Lower leg skin (tissue), 4 donors: ENCODE measurements around the gene TBC1D10A. TPM values are rescaled to one million over a fixed set of nuclear protein-coding genes. Genes with fewer than 3 reads are reported as not detected.

ENCODE experiments used
- DNase-seq, 2 donors: peaks; one replicate each; pipeline ENCODE4 v3.0.0-alpha.2; 2019; ENCODE audit warnings: low spot score in 2 of 2
- H3K4me3 ChIP-seq: fragments of 200-600 bp; sonication (generic); 2 replicates; pipeline ENCODE4 v1.5.1; 2017; ENCODE audit warnings: mild to moderate bottlenecking, low read depth; ENCODE audit not compliant: poor library complexity, severe bottlenecking
- CTCF ChIP-seq, 3 donors: fragments of 450-650 bp; IDR thresholded peaks; one replicate each; pipeline ENCODE4 v1.5.1; 2016; ENCODE audit warnings: antibody characterized with exemption in 3 of 3, mild to moderate bottlenecking in 3 of 3, moderate library complexity in 2 of 3
- POLR2A ChIP-seq, 2 donors: fragments of 450-650 bp; IDR thresholded peaks; one replicate each; pipeline ENCODE4 v1.6.1; 2016 to 2017; ENCODE audit warnings: antibody characterized with exemption in 2 of 2, mild to moderate bottlenecking in 1 of 2, moderate library complexity in 1 of 2
- WGBS, 2 donors: methylation state at CpG; one replicate each; pipeline ENCODE4 v1.1.5; 2018; 5-methylcytosine and 5-hydroxymethylcytosine counted together
- intact Hi-C: fragments of 100-400 bp; cut with DNase I; formaldehyde crosslinking; loops from one replicate; pipeline ENCODE4 v1.15.0; 2023; ENCODE audit warnings: low total_unique reads
- total RNA-seq, 4 donors: library from RNA; depleted of rRNA; stranded (reverse); fragments of >200 nt; gene quantifications; one replicate each; pipeline ENCODE4 v1.1.0, GENCODE V29; 2016

Gene TBC1D10A
- total RNA-seq, 4 donors from 2014 or later: 64.8 to 80.1 (median 74.2) TPM

- TF ChIP-seq POLR2A (IDR thresholded peaks at IDR 0.05) (no peak), CTCF (IDR thresholded peaks at IDR 0.05) (no peak)
- intact Hi-C loops: no loop called here
- H3K4me3 ChIP-seq: no peak overlapping the region
- WGBS, 2 donors: 76% methylated on average over 16 of the region's 16 CpGs
- no peak for DNase-seq
Measured at GRCh38 chr22:30272781-30273601, 53.8 kb downstream of the TBC1D10A start.

- DNase-seq: peak in 1 of 2 donors; percentile 95
- TF ChIP-seq CTCF (IDR thresholded peaks at IDR 0.05) (no peak), POLR2A (IDR thresholded peaks at IDR 0.05) (no peak)
- WGBS, 2 donors: 78 to 83% methylated on average over 16 of the region's 16 CpGs
- no peak overlapping the region for H3K4me3 ChIP-seq
- intact Hi-C loops: no loop called here
Measured at GRCh38 chr22:30270832-30271231, 55.9 kb downstream of the TBC1D10A start.

GRCh38 chr22:30268331-30268730 is 58.4 kb downstream of the TBC1D10A start:
- H3K4me3 ChIP-seq: no peak overlapping the region
- TF ChIP-seq CTCF (IDR thresholded peaks at IDR 0.05) (no peak), POLR2A (IDR thresholded peaks at IDR 0.05) (no peak)
- intact Hi-C loops: loop anchor here (10.0 kb wide), 1 partner anchor 216 kb away; no protein-coding TSS in a partner anchor
- WGBS, 2 donors: 82 to 89% methylated on average over 8 of the region's 8 CpGs
- DNase-seq: no peak

GRCh38 chr22:30267382-30268302 is 59.1 kb downstream of the TBC1D10A start:
- H3K4me3 ChIP-seq: no peak overlapping the region
- TF ChIP-seq CTCF (IDR thresholded peaks at IDR 0.05): no peak
- TF ChIP-seq POLR2A (IDR thresholded peaks at IDR 0.05): no peak
- WGBS, 2 donors: 76 to 77% methylated on average over 14 of the region's 14 CpGs

GRCh38 chr22:30266445-30267381 is 60.0 kb downstream of the TBC1D10A start, which contains the start of gene OSM:
OSM (minus strand) TSS chr22:30266851; CDS start chr22:30266799, 52 bp downstream.
- no peak for DNase-seq
- TF ChIP-seq CTCF (IDR thresholded peaks at IDR 0.05) (no peak), POLR2A (IDR thresholded peaks at IDR 0.05) (no peak)
- WGBS, 2 donors: 59 to 67% methylated on average over 32 to 35 of the region's 35 CpGs
- intact Hi-C loops: loop anchor here (10.0 kb wide), 1 partner anchor 218 kb away; no protein-coding TSS in a partner anchor
- peak within 1 kb of the TSS; percentile 5 for H3K4me3 ChIP-seq

More at GRCh38 chr22:30267382-30268302, 59.1 kb downstream of the TBC1D10A start:
- intact Hi-C loops: loop anchor here (10.0 kb wide), 1 partner anchor 217 kb away; no protein-coding TSS in a partner anchor
- no peak for DNase-seq
